Muscle of leg (tissue), 11 donors: Measurements from ENCODE around the gene PDE6G. TPM values are rescaled to one million over a fixed set of nuclear protein-coding genes. Genes with fewer than 3 reads are reported as not detected.
A peak's percentile ranks its signal among the peaks of the same experiment; 100 is the strongest.

ENCODE experiments used
- DNase-seq: peaks from one replicate; pipeline ENCODE4 v3.0.0; 2013
- H3K27ac ChIP-seq: one replicate; pipeline ENCODE4 v1.5.1; 2013; ENCODE audit warnings: mild to moderate bottlenecking, low read length, control low read depth
- H3K27me3 ChIP-seq: one replicate; pipeline ENCODE4 v1.6.1; 2013; ENCODE audit warnings: low read length; ENCODE audit not compliant: control insufficient read depth, insufficient read depth
- H3K36me3 ChIP-seq: one replicate; pipeline ENCODE4 v1.6.1; 2013; ENCODE audit warnings: low read length; ENCODE audit not compliant: control insufficient read depth, insufficient read depth
- H3K4me1 ChIP-seq: one replicate; pipeline ENCODE4 v1.6.1; 2013; ENCODE audit warnings: low read length; ENCODE audit not compliant: control insufficient read depth, insufficient read depth
- H3K4me3 ChIP-seq: one replicate; pipeline ENCODE4 v1.5.1; 2013; ENCODE audit warnings: low read length, control low read depth
- H3K9me3 ChIP-seq: replicated peaks from 2 replicates; pipeline ENCODE4 v1.6.1; 2013; ENCODE audit warnings: low read depth, low read length; ENCODE audit not compliant: control insufficient read depth
- WGBS: methylation state at CpG from one replicate; pipeline ENCODE4 v1.1.5; 2013; ENCODE audit warnings: missing lambda C conversion rate; ENCODE audit not compliant: insufficient coverage; 5-methylcytosine and 5-hydroxymethylcytosine counted together
- polyA plus RNA-seq, 8 donors: library from polyadenylated mRNA; unstranded; fragments of 120-200 nt; gene quantifications; one replicate each; pipeline versions ENCODE4 v1.2.1 to v1.2.3, GENCODE V29; 2013; ENCODE audit warnings: inconsistent platforms in 1 of 8, low replicate concordance in 1 of 8; ENCODE audit not compliant: insufficient read length in 8 of 8, insufficient read depth in 1 of 8
- total RNA-seq: library from RNA; stranded (reverse); fragments of 120-200 nt; gene quantifications from one replicate; pipeline ENCODE4 v1.2.4, GENCODE V29; 2013

Gene PDE6G
- total and polyA plus RNA-seq, 9 donors, result 1.9 to 5.8 (median 3.4) TPM

- peaks cover 42% of the 10 kb centered on the region for H3K27me3 ChIP-seq
- no peak overlapping the region for H3K27ac ChIP-seq
- H3K9me3 ChIP-seq, result peaks cover 2% of the 10 kb centered on the region
- no peak overlapping the region for H3K4me3 ChIP-seq
- no peak for DNase-seq
- WGBS, result 2% methylated on average over 73 of the region's 78 CpGs
- H3K4me1 ChIP-seq, result peaks cover 2% of the 10 kb centered on the region
- H3K36me3 ChIP-seq, result no peaks in the 10 kb centered on the region
Observed at GRCh38 chr17:81648013-81648706, 8.2 kb downstream of the PDE6G start.

- Histone ChIP-seq H3K27me3 (peaks cover 40% of the 10 kb centered on the region), H3K27ac (no peak overlapping the region), H3K4me1 (no peaks in the 10 kb centered on the region), H3K9me3 (peaks cover 2% of the 10 kb centered on the region), H3K36me3 (no peaks in the 10 kb centered on the region), H3K4me3 (no peak overlapping the region)
- no peak for DNase-seq
- WGBS, result 23% methylated on average over 17 of the region's 21 CpGs
Observed at GRCh38 chr17:81647640-81648012, 8.7 kb downstream of the PDE6G start.

- WGBS, result 47% methylated on average over 6 of the region's 12 CpGs
- H3K27ac ChIP-seq, result no peak overlapping the region
- peaks cover 40% of the 10 kb centered on the region for H3K27me3 ChIP-seq
- H3K9me3 ChIP-seq, result peaks cover 2% of the 10 kb centered on the region
- H3K4me1 ChIP-seq, result no peaks in the 10 kb centered on the region
- DNase-seq, result no peak
- H3K36me3 ChIP-seq, result no peaks in the 10 kb centered on the region
- no peak overlapping the region for H3K4me3 ChIP-seq
Observed at GRCh38 chr17:81646869-81647600, 9.3 kb downstream of the PDE6G start.

GRCh38 chr17:81644976-81645952 is 11.1 kb downstream of the PDE6G start:
- no peaks in the 10 kb centered on the region for H3K4me1 ChIP-seq
- H3K27me3 ChIP-seq, result peaks cover 35% of the 10 kb centered on the region
- H3K27ac ChIP-seq, result no peak overlapping the region
- no peak overlapping the region for H3K4me3 ChIP-seq
- WGBS, result 88% methylated on average over 26 of the region's 29 CpGs
- H3K9me3 ChIP-seq, result peaks cover 2% of the 10 kb centered on the region
- no peak for DNase-seq
- H3K36me3 ChIP-seq, result no peaks in the 10 kb centered on the region

GRCh38 chr17:81644496-81644895 is 11.8 kb downstream of the PDE6G start:
- DNase-seq, result no peak
- Histone ChIP-seq H3K36me3 (no peaks in the 10 kb centered on the region), H3K4me3 (no peak overlapping the region), H3K27ac (no peak overlapping the region), H3K9me3 (peaks cover 2% of the 10 kb centered on the region), H3K4me1 (no peaks in the 10 kb centered on the region), H3K27me3 (peaks cover 28% of the 10 kb centered on the region)
- WGBS, result 81% methylated on average over 11 of the region's 15 CpGs

GRCh38 chr17:81641825-81642489 is 14.4 kb downstream of the PDE6G start:
- H3K9me3 ChIP-seq, result no peaks in the 10 kb centered on the region
- DNase-seq, result no peak
- H3K36me3 ChIP-seq, result no peaks in the 10 kb centered on the region
- no peak overlapping the region for H3K27ac ChIP-seq
- H3K4me1 ChIP-seq, result peaks cover 4% of the 10 kb centered on the region
- no peak overlapping the region for H3K4me3 ChIP-seq
- peaks cover 5% of the 10 kb centered on the region for H3K27me3 ChIP-seq
- 88% methylated on average over 13 of the region's 17 CpGs for WGBS

GRCh38 chr17:81640011-81640410 is 16.3 kb downstream of the PDE6G start:
- Histone ChIP-seq H3K4me3 (no peak overlapping the region), H3K27me3 (no peaks in the 10 kb centered on the region), H3K9me3 (no peaks in the 10 kb centered on the region), H3K4me1 (peaks cover 17% of the 10 kb centered on the region), H3K27ac (no peak overlapping the region), H3K36me3 (no peaks in the 10 kb centered on the region)
- DNase-seq, result no peak
- 87% methylated on average over 3 of the region's 9 CpGs for WGBS

GRCh38 chr17:81638683-81639082 is 17.7 kb downstream of the PDE6G start:
- Histone ChIP-seq H3K4me3 (no peak overlapping the region), H3K27ac (no peak overlapping the region), H3K36me3 (no peaks in the 10 kb centered on the region), H3K9me3 (no peaks in the 10 kb centered on the region), H3K27me3 (no peaks in the 10 kb centered on the region), H3K4me1 (peaks cover 23% of the 10 kb centered on the region)
- no peak for DNase-seq
- WGBS, result 40% methylated on average over 1 of the region's 4 CpGs

GRCh38 chr17:81636505-81637288 is 19.6 kb downstream of the PDE6G start, which contains the start of the genes NPLOC4 and TSPAN10:
NPLOC4 (minus strand) TSS chr17:81637112; CDS start chr17:81636930, 182 bp downstream.
TSPAN10 (plus strand) TSS chr17:81637196; CDS start chr17:81642413, 5,217 bp downstream.
- H3K27me3 ChIP-seq, result no peaks in the 10 kb centered on the region
- no peaks in the 10 kb centered on the region for H3K36me3 ChIP-seq
- WGBS, result under 1% methylated on average over 65 of the region's 77 CpGs
- peak; percentile 94 for DNase-seq
- peak within 1 kb of the TSS; percentile 96 for H3K4me3 ChIP-seq
- H3K4me1 ChIP-seq, result peaks cover 23% of the 10 kb centered on the region
- no peaks in the 10 kb centered on the region for H3K9me3 ChIP-seq
- H3K27ac ChIP-seq, result peak within 1 kb of the TSS; percentile 90
